T1000 (cell line): ENCODE measurements around the gene SF3A1.
"Not testable (repeated sequence)": the region's sequence is repeated elsewhere in the genome, so short reads cannot be mapped to it uniquely, and the experiment has no call there.

Experiments used
- DNase-seq: peaks from one replicate; lab custom pipeline; 2025; ENCODE audit warnings: mixed read lengths; lab: John Stamatoyannopoulos, UW

SF3A1 gene, protein sequence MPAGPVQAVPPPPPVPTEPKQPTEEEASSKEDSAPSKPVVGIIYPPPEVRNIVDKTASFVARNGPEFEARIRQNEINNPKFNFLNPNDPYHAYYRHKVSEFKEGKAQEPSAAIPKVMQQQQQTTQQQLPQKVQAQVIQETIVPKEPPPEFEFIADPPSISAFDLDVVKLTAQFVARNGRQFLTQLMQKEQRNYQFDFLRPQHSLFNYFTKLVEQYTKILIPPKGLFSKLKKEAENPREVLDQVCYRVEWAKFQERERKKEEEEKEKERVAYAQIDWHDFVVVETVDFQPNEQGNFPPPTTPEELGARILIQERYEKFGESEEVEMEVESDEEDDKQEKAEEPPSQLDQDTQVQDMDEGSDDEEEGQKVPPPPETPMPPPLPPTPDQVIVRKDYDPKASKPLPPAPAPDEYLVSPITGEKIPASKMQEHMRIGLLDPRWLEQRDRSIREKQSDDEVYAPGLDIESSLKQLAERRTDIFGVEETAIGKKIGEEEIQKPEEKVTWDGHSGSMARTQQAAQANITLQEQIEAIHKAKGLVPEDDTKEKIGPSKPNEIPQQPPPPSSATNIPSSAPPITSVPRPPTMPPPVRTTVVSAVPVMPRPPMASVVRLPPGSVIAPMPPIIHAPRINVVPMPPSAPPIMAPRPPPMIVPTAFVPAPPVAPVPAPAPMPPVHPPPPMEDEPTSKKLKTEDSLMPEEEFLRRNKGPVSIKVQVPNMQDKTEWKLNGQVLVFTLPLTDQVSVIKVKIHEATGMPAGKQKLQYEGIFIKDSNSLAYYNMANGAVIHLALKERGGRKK

DNA sequence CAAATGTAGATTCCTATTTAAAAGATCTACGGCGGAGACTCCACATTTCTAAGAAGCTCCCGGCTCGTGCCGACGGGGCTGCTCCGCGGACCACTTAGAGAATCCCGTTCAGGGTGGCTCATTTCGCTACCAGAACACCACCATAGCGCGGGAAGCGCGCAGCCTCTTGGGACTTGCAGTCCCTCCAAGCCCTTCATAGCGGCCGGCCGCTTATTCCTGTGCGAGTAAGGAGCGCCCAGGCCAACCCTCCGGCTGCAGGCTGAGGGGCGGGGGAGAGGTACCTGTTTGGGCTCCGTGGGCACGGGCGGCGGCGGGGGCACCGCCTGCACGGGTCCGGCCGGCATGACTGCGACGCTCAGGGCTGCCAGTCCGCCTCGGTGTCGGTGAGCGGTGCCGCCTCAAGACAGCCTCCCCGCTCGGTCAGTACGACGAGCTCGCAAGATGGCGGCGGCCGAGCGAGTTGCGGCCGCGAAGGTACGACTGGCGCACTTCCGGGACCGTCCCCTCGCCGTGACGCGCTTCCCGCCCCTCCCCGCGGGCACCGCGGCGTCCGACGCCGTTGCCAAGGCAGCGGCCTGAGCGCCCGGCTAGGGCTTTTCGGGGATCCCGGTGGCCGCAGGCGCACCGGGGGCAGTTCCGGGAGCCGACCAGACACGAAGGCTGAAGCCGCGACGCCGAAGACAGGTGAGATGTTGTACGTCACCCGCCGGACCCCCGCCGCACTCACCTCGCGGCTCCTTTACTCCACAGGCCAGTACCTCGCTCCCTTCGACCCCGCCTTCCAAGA is at the start of gene SF3A1, which contains the start of gene CCDC157:
Gene SF3A1 (minus strand): TSS at position 446 of the 787 bp plus-strand sequence. CDS start 102 bp downstream, at position 344.
Gene CCDC157 (plus strand): TSS at position 559 of the 787 bp plus-strand sequence. CDS start 8,994 bp downstream, outside the sequence.
- peak; percentile 81 for DNase-seq

DNA sequence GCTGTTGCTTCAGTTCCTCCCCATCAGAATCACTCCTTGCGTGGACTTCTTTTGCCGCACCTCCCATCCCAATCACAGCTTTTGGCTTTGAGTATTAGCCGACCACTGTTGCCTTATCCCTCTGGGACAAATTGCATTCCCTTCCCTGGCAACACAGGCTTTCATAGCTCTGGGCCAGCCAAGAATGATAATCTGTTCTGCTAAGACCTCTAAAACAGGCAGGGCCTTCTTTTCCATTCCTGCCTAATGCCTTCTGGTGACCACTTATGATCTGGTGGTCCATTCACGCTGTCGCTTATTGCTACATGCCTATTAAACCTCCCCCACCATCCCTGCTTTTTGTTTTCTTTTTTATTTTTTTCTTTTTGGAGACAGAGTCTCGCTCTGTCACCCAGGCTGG is 49.7 kb upstream of the SF3A1 start:
- DNase-seq: no peak

- DNase-seq: no peak
Observed at GRCh38 chr22:30405731-30406130, 49.0 kb upstream of the SF3A1 start.

- no peak for DNase-seq
Observed at GRCh38 chr22:30404307-30404706, 47.6 kb upstream of the SF3A1 start.

DNA sequence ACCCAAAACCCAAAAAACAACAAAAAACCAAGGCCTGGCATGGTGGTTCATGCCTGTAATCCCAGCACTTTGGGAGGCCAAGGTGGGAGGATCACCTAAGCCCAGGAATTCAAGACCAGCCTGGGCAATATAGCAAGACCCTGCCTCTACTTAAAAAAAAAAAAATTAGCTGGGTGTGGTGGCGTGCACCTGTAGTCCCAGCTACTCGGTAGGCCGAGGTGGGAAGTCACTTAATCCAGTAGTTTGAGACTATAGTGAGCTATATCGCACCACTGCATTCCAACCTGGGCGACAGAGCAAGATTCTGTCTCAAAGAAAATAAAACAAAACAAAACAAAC is 46.0 kb upstream of the SF3A1 start:
- not testable (repeated sequence) for DNase-seq

DNA sequence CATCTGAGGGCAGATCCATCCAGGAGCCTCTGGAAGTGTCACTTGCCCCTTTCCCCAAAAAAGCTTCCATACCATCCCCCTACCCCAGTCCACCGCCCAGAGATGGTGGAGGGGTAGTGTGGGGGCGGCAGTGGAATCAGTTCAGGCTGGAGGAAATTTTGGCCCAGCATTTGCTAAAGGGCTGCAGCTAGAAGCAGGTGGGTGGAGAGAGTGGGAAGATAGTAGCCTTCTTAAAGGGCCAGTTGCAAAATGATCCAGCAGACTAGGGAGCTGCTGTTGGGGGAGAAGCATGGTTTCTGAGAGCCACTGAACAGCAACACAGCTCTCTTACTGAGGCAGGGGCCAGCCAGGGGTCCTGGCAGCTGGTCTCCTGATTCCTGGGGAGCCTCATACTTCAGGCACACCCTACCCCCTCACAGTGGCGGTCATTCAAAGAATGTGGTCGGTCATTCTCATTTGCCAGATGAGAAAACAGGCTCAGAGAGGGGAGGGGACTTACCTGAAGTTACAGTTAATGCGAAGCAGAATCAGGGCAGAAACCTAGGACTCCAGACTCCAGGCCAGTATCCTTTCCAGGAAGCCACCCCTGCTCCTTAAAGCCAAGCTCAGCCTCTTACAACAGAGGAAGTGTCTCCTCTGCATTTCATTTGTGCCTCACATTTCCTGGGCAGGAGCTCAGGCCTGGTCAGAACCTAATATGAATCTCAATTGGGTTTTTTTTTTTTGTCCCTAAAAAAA is 45.5 kb upstream of the SF3A1 start:
- DNase-seq: no peak

DNA sequence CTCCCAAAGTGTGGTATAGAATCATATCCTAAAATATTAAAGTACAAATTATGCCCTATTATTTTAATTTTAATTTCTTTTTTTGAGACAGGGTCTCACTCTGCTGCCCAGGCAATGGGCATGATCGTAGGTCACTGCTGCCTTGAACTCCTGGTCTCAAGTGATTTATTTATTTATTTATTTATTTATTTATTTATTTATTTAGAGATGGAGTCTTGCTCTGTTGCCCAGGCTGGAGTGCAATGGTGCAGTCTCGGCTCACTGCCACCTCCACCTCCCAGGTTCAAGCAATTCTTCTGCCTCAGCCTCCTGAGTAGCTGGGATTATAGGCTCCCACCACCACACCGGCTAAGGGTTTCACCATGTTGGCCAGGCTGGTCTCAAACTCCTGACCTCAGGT is 44.3 kb upstream of the SF3A1 start:
- not testable (repeated sequence) for DNase-seq

- DNase-seq: no peak
Observed at GRCh38 chr22:30400159-30400558, 43.5 kb upstream of the SF3A1 start.

DNA sequence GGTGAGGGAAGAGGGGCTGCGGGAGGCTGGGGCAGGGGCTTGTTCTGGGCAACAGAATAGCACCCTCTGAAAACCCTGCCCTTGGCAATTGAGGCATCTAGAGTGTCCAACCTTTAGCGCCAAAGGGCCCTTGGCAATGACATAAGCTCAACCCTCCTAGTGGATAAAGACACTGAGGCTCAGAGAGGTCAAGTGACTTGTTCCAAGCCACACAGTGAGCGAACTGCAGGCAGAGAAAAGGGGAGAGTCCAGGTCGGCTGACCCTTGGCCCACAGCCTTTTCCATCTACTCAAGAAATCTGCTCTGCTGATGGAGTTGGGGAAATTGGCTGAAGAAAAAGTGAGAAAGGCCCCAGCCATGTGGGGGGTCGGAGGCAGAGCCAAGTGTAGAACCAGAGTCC is 43.0 kb upstream of the SF3A1 start:
- DNase-seq: no peak

- DNase-seq: no peak
Observed at GRCh38 chr22:30398685-30399680, 42.3 kb upstream of the SF3A1 start.

- DNase-seq: no peak
Observed at GRCh38 chr22:30397656-30398635, 41.3 kb upstream of the SF3A1 start.

DNA sequence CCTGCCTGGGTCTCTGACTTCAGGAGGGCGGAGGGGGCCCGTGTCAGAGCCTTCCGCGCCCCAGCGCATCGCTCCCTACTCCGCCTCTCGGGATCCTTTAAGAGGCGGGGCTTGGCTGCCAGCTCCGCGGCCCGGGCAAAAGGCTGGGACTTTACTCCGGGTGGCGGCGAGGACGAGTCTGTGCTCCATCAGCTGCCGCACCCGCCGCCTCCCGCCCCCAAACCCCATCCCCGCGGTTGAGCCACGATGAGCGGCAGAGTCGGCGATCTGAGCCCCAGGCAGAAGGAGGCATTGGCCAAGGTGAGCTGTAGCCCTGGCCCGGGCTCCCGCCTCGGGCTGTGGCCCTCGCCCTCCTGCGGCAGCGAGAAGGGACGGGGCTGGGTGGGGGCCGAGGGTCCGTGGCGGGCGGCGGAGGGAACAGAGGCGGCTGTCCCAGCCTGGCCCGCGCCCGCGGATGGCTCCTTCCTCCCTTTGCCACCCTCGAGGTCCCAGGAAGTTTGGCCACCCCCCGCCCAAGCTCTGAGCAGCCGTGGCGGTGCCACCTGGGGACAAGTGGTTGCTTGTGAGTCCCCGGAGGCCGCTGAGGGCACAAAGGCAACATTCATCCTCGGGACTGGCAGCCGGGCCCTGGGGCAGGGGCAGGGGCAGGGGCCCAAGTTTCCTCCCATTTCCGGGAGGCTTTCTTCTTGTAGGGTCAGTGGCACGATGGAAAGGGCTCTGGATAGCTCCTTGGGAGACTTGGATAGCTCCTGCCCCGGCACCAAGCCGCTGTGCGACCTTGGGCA is 40.4 kb upstream of the SF3A1 start, which contains the start of gene SEC14L2:
Gene SEC14L2 (plus strand): TSS at position 148 of the 785 bp plus-strand sequence. CDS start 99 bp downstream, at position 247.
- peak; percentile 31 for DNase-seq

DNA sequence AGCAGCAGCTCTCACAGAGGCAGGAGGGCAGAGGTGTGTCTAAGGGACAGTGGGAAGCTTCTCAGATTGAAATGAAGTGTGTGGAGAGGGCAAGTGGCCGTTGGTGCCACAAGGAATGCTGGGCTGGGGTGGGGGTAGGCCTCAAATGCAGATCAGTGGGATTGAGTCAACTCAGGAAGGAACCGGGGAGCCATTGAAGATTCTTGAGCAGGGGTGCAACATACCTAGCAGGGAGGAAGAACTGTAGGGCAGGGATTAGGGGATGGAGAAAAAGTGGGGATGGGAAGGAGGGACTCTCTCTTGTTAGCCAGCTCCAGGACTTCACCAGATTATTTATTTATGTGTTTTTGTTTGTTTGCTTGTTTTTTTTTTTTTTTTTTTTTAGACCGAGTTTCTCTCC is 37.2 kb upstream of the SF3A1 start:
- no peak for DNase-seq

DNA sequence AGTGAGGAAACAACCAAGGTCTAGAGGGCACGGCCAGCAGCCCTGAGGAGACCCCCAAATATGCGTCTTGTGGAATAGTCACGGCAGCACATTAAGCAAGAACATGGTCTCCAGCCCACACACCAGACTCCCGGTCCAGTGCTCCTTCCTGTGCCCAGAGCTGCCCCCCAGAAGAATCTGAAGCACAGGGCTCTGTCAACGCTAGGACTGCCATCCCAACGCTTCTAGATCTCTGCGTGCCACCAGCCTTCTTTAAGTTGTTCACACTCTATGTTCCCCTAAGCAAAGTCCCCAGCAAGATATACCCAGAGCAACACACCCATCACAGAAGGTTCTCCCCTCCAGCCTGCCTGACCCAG is 36.6 kb upstream of the SF3A1 start:
- no peak for DNase-seq

DNA sequence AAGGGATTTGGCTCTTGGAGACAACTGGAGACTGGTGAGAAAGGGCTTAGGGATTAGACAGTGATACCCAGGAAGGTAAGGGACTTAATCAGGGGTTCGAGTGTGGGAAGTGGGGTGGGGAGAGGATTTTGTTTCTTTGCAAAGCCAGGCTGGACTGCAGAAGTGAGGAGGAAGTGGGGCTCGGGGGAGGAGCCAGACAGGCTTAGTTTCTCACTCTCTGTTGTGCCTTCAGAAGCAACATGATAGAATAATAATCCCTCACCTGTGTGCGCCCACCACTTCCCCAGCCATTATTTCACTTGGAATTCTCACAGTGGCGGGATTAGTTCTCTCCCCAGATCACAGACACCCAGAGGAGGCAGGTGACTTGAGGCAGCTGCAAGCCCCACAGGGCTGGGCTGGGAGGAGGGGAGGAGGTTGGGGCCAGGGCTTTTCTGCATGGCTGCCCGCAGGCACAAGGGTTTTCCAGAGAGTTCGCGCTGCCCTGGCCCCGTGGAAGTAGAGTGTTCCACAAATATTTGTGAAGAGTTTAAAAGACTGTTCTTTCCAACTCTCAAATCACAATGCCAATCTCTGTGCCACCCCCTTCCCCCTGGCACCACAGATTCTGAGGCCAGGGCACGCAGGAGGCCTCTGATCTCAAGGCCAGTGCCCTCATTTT is 36.1 kb upstream of the SF3A1 start:
- DNase-seq: no peak

- peak; percentile 34 for DNase-seq
Observed at GRCh38 chr22:30390974-30391691, 34.4 kb upstream of the SF3A1 start.
